NCI-H2107 treated with DMSO at 0.1 percent for 48 hours (cell line): ENCODE measurements around the gene LPAR5.
A peak's percentile ranks its signal among the peaks of the same experiment; 100 is the strongest.

Experiments used
- DNase-seq: peaks from one replicate; lab custom pipeline; 2025; ENCODE audit not compliant: unreplicated experiment; lab: John Stamatoyannopoulos, UW

LPAR5 gene

GRCh38 chr12:6639151-6639801, 3.5 kb upstream of the LPAR5 start:
- no peak for DNase-seq

- DNase-seq = no peak
These were observed 2.5 kb upstream of the LPAR5 start for GRCh38 chr12:6638305-6638704.

GRCh38 chr12:6635375-6635855, 344 bp downstream of the LPAR5 start:
- no peak for DNase-seq

- no peak for DNase-seq
These were observed 3.5 kb downstream of the LPAR5 start for GRCh38 chr12:6632026-6632983.

GRCh38 chr12:6631549-6631961, 4.2 kb downstream of the LPAR5 start:
- no peak for DNase-seq

GRCh38 chr12:6630736-6631135, 5.0 kb downstream of the LPAR5 start:
- DNase-seq = no peak

- no peak for DNase-seq
These were observed 8.1 kb downstream of the LPAR5 start for GRCh38 chr12:6627616-6628015.

- DNase-seq = no peak
These were observed 9.0 kb downstream of the LPAR5 start for GRCh38 chr12:6626654-6627283.

- DNase-seq = no peak
These were observed 14.9 kb downstream of the LPAR5 start for GRCh38 chr12:6620885-6621274.

- DNase-seq = no peak
These were observed 15.4 kb downstream of the LPAR5 start for GRCh38 chr12:6620137-6620884.

GRCh38 chr12:6618483-6619225, 17.1 kb downstream of the LPAR5 start:
- DNase-seq = no peak

- no peak for DNase-seq
These were observed 20.0 kb downstream of the LPAR5 start for GRCh38 chr12:6615802-6616201.

GRCh38 chr12:6614513-6615172, 21.1 kb downstream of the LPAR5 start:
- no peak for DNase-seq

- peak; percentile 97 for DNase-seq
These were observed 21.8 kb downstream of the LPAR5 start for GRCh38 chr12:6613776-6614512.

GRCh38 chr12:6613015-6613775, 22.6 kb downstream of the LPAR5 start:
- peak; percentile 97 for DNase-seq

- no peak for DNase-seq
These were observed 23.1 kb downstream of the LPAR5 start for GRCh38 chr12:6612652-6613014.

- no peak for DNase-seq
These were observed 23.5 kb downstream of the LPAR5 start for GRCh38 chr12:6612247-6612646.

GRCh38 chr12:6608592-6609281, 27.0 kb downstream of the LPAR5 start:
- DNase-seq = no peak
